Panc1 (cell line): ENCODE measurements around the gene AFF3. TPM values are rescaled to one million over a fixed set of nuclear protein-coding genes. Genes with fewer than 3 reads are reported as not detected.
"Not testable (repeated sequence)": the region's sequence is repeated elsewhere in the genome, so short reads cannot be mapped to it uniquely, and the experiment has no call there.

Experiments used
- ATAC-seq: fragments of 200-7000 bp; cut with Tn5 transposase; 2 replicates; pipeline ENCODE4 v1.9.1; 2020; ENCODE audit warnings: mild to moderate bottlenecking, moderate library complexity
- BruUV-seq: library from RNA; stranded (reverse); fragments of 400-500 nt; replicated peaks from 2 replicates; lab custom pipeline; 2021; lab: Mats Ljungman, UMichigan
- CTCF ChIA-PET: fragments of 300-600 bp; sonication (Branson Sonifier 250); formaldehyde crosslinking; loops from one replicate; lab custom pipeline; 2022; ENCODE audit warnings: antibody characterized with exemption; lab: Charles Lee
- POLR2A ChIA-PET: fragments of 300-600 bp; sonication (Branson Sonifier 250); formaldehyde crosslinking; loops from one replicate; lab custom pipeline; 2022; ENCODE audit warnings: antibody characterized with exemption; lab: Charles Lee
- DNase-seq: peaks from one replicate; pipeline ENCODE4 v3.0.0-alpha.2; 2010; ENCODE audit warnings: low read depth, low spot score
- H3K27ac ChIP-seq: 2 replicates; pipeline ENCODE4 v1.5.1; 2011; ENCODE audit warnings: mild to moderate bottlenecking, low read length, inconsistent platforms
- H3K27me3 ChIP-seq: fragments of 200-500 bp; sonication (Bioruptor generic); 2 replicates; pipeline ENCODE4 v1.6.0; 2014; ENCODE audit warnings: low read length, inconsistent platforms; ENCODE audit not compliant: control insufficient read depth, insufficient read depth
- H3K36me3 ChIP-seq: fragments of 200-500 bp; sonication (Bioruptor generic); 2 replicates; pipeline ENCODE4 v1.5.1; 2014; ENCODE audit warnings: inconsistent platforms, mild to moderate bottlenecking, low read length, moderate library complexity; ENCODE audit not compliant: control insufficient read depth, insufficient read depth
- H3K4me1 ChIP-seq: 2 replicates; pipeline ENCODE4 v1.5.1; 2011; ENCODE audit warnings: inconsistent platforms, mild to moderate bottlenecking, low read length, moderate library complexity; ENCODE audit not compliant: control insufficient read depth, insufficient read depth
- H3K4me3 ChIP-seq, 2 experiments: 2 replicates each; pipeline ENCODE4 v1.5.1; 2011 to 2012; ENCODE audit warnings: low read depth in 2 of 2, low read length in 2 of 2, mild to moderate bottlenecking in 2 of 2, inconsistent platforms in 1 of 2, moderate library complexity in 1 of 2
- H3K9me3 ChIP-seq: fragments of 200-500 bp; sonication (Bioruptor generic); 2 replicates; pipeline ENCODE4 v1.5.1; 2014; ENCODE audit warnings: low read depth, mild to moderate bottlenecking, inconsistent platforms, low read length, moderate library complexity; ENCODE audit not compliant: control insufficient read depth, insufficient read depth
- in situ Hi-C: cut with HindIII; loops from 2 replicates; pipeline ENCODE4 v1.10.0; 2016; ENCODE audit warnings: low sequenced_read_pairs, low pct_unique_long_range_greater_than_20kb
- intact Hi-C: fragments of 100-400 bp; cut with micrococcal nuclease; formaldehyde crosslinking; loops from one replicate; pipeline ENCODE4 v1.10.0; 2022; ENCODE audit not compliant: unreplicated experiment
- total RNA-seq: library from RNA; stranded (reverse); gene quantifications from one replicate; pipeline ENCODE4 v1.2.1, GENCODE V29; 2021; ENCODE audit not compliant: unreplicated experiment

The AFF3 gene
- total RNA-seq, 1 experiment from 2014 or later = 2.2 TPM

- H3K27ac ChIP-seq, POLR2A ChIA-PET, CTCF ChIA-PET, in situ Hi-C loops, BruUV-seq, H3K9me3 ChIP-seq, intact Hi-C loops, H3K27me3 ChIP-seq, H3K36me3 ChIP-seq, H3K4me3 ChIP-seq, H3K4me1 ChIP-seq, ATAC-seq, DNase-seq: not testable (repeated sequence)
Observed at GRCh38 chr2:100097611-100098294, 44.6 kb downstream of the AFF3 start.

GRCh38 chr2:100095845-100096244 lies 46.5 kb downstream of the AFF3 start:
- BruUV-seq, H3K4me3 ChIP-seq, H3K27ac ChIP-seq, DNase-seq, intact Hi-C loops, H3K4me1 ChIP-seq, H3K9me3 ChIP-seq, H3K27me3 ChIP-seq, in situ Hi-C loops, H3K36me3 ChIP-seq, CTCF ChIA-PET, ATAC-seq, POLR2A ChIA-PET: not testable (repeated sequence)

- H3K4me1 ChIP-seq, H3K36me3 ChIP-seq, in situ Hi-C loops, intact Hi-C loops, H3K9me3 ChIP-seq, H3K27ac ChIP-seq, CTCF ChIA-PET, ATAC-seq, BruUV-seq, DNase-seq, POLR2A ChIA-PET, H3K4me3 ChIP-seq, H3K27me3 ChIP-seq: not testable (repeated sequence)
Observed at GRCh38 chr2:100091807-100092206, 50.6 kb downstream of the AFF3 start.

GRCh38 chr2:100085744-100086143 lies 56.6 kb downstream of the AFF3 start:
- in situ Hi-C loops, H3K27ac ChIP-seq, POLR2A ChIA-PET, DNase-seq, H3K27me3 ChIP-seq, BruUV-seq, H3K9me3 ChIP-seq, H3K4me3 ChIP-seq, H3K4me1 ChIP-seq, intact Hi-C loops, H3K36me3 ChIP-seq, CTCF ChIA-PET: not testable (repeated sequence)
- 0 out of 2 replicates have a peak, but pooled peaks have one; percentile 48 for ATAC-seq

GRCh38 chr2:100083421-100084216 lies 58.8 kb downstream of the AFF3 start:
- BruUV-seq, CTCF ChIA-PET, H3K4me3 ChIP-seq, POLR2A ChIA-PET, H3K27me3 ChIP-seq, intact Hi-C loops, H3K4me1 ChIP-seq, H3K36me3 ChIP-seq, in situ Hi-C loops, H3K9me3 ChIP-seq, DNase-seq, H3K27ac ChIP-seq: not testable (repeated sequence)
- peak; percentile 84 for ATAC-seq

- not testable (repeated sequence) for ATAC-seq
Observed at GRCh38 chr2:100082302-100082978, 60.0 kb downstream of the AFF3 start.

More at GRCh38 chr2:100082302-100082978, 60.0 kb downstream of the AFF3 start:
- intact Hi-C loops, H3K4me1 ChIP-seq, H3K27ac ChIP-seq, DNase-seq, CTCF ChIA-PET, BruUV-seq, H3K27me3 ChIP-seq, H3K4me3 ChIP-seq, H3K36me3 ChIP-seq, in situ Hi-C loops, POLR2A ChIA-PET, H3K9me3 ChIP-seq: not testable (repeated sequence)
